ENCODE measurements around the gene HINFP.

Gene HINFP

GRCh38 chr11:119116601-119117000 is 4.8 kb upstream of the HINFP start:
- H3K36me3 ChIP-seq: peaks cover 14% of the 10 kb centered on the region
- H3K4me3 ChIP-seq (ENCODE audit: low read depth, low read length): no peak overlapping the region
- no peak overlapping the region for H3K27ac ChIP-seq
- H3K27me3 ChIP-seq (ENCODE audit: insufficient read depth, low read depth, severe bottlenecking): no peaks in the 10 kb centered on the region
- H3K9me3 ChIP-seq (ENCODE audit: severe bottlenecking): no peaks in the 10 kb centered on the region
- no peak for TF ChIP-seq CTCF (IDR thresholded peaks at IDR 0.05; ENCODE audit: low read depth, low read length)
- DNase-seq: no peak

- Histone ChIP-seq H3K9me3 (ENCODE audit: severe bottlenecking) (no peaks in the 10 kb centered on the region), H3K27me3 (ENCODE audit: insufficient read depth, low read depth, severe bottlenecking) (no peaks in the 10 kb centered on the region), H3K27ac (no peak overlapping the region), H3K4me3 (ENCODE audit: low read depth, low read length) (no peak overlapping the region), H3K36me3 (peaks cover 18% of the 10 kb centered on the region)
- DNase-seq: no peak
- TF ChIP-seq CTCF (IDR thresholded peaks at IDR 0.05; ENCODE audit: low read depth, low read length): no peak
Observed at GRCh38 chr11:119117004-119117706, 4.2 kb upstream of the HINFP start.

GRCh38 chr11:119118227-119118626 is 3.2 kb upstream of the HINFP start:
- H3K4me3 ChIP-seq (ENCODE audit: low read depth, low read length): no peak overlapping the region
- H3K36me3 ChIP-seq: peaks cover 18% of the 10 kb centered on the region
- no peak overlapping the region for H3K27ac ChIP-seq
- H3K27me3 ChIP-seq (ENCODE audit: insufficient read depth, low read depth, severe bottlenecking): no peaks in the 10 kb centered on the region
- no peak for TF ChIP-seq CTCF (IDR thresholded peaks at IDR 0.05; ENCODE audit: low read depth, low read length)
- no peaks in the 10 kb centered on the region for H3K9me3 ChIP-seq (ENCODE audit: severe bottlenecking)
- DNase-seq: no peak

GRCh38 chr11:119118946-119119345 is 2.4 kb upstream of the HINFP start:
- no peak for TF ChIP-seq CTCF (IDR thresholded peaks at IDR 0.05; ENCODE audit: low read depth, low read length)
- Histone ChIP-seq H3K27me3 (ENCODE audit: insufficient read depth, low read depth, severe bottlenecking) (no peaks in the 10 kb centered on the region), H3K4me3 (ENCODE audit: low read depth, low read length) (no peak overlapping the region), H3K9me3 (ENCODE audit: severe bottlenecking) (no peaks in the 10 kb centered on the region), H3K27ac (no peak overlapping the region), H3K36me3 (peaks cover 21% of the 10 kb centered on the region)
- no peak for DNase-seq

GRCh38 chr11:119120639-119121007 is 757 bp upstream of the HINFP start:
- no peak for TF ChIP-seq CTCF (IDR thresholded peaks at IDR 0.05; ENCODE audit: low read depth, low read length)
- Histone ChIP-seq H3K4me3 (ENCODE audit: low read depth, low read length) (peak overlapping the region; percentile 42), H3K36me3 (peaks cover 21% of the 10 kb centered on the region), H3K27ac (peak overlapping the region; percentile 94), H3K27me3 (ENCODE audit: insufficient read depth, low read depth, severe bottlenecking) (no peaks in the 10 kb centered on the region), H3K9me3 (ENCODE audit: severe bottlenecking) (no peaks in the 10 kb centered on the region)
- DNase-seq: peak; percentile 52

- Histone ChIP-seq H3K36me3 (peaks cover 19% of the 10 kb centered on the region), H3K4me3 (ENCODE audit: low read depth, low read length) (peak overlapping the region; percentile 90), H3K27me3 (ENCODE audit: insufficient read depth, low read depth, severe bottlenecking) (no peaks in the 10 kb centered on the region), H3K27ac (peak overlapping the region; percentile 91), H3K9me3 (ENCODE audit: severe bottlenecking) (no peaks in the 10 kb centered on the region)
- TF ChIP-seq CTCF (IDR thresholded peaks at IDR 0.05; ENCODE audit: low read depth, low read length): no peak
- DNase-seq: no peak
Observed at GRCh38 chr11:119121811-119122124, 388 bp downstream of the HINFP start.
